ENCODE results near the gene EXOC3L2. TPM values are rescaled to one million over a fixed set of nuclear protein-coding genes. Genes with fewer than 3 reads are reported as not detected.

The EXOC3L2 gene
- total RNA-seq, 1 experiment from 2014 or later, result 0.61 TPM

DNA sequence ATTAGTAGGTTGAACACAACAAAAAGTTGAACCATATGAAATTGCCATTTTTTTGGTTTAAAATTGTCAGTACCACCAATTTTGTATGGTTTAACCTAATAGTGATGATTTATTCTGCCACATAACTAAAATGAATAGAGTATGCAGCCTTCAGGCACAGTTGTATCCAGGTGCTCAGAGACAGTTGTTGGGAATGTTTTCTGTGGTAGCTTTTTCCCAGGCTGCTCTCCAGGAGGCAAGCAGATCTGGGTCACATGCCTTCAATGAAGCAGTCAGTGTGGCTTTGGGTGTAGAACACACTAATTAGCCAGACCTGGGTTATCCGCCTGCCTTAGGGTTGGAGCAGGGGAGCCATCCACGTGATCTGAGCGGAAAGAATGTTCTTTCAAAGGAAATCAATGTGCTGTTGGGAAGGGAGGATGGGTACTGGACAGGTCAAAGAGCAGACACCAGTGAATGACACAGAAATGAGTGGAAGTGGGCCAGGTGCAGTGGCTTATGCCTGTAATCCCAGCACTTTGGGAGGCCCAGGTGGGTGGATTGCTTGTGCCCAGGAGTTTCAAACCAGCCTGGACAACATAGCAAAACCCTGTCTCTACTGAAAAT is 34.5 kb upstream of the EXOC3L2 start:
- H3K4me3 Mint-ChIP-seq, result no peak overlapping the region
- no peak overlapping the region for H3K56ac ChIP-seq (ENCODE audit: insufficient read length, low read depth, low read length)
- no peak overlapping the region for H2AFZ ChIP-seq (ENCODE audit: low read length)
- no peaks in the 10 kb centered on the region for H4K20me1 ChIP-seq (ENCODE audit: control insufficient read depth, insufficient read depth, insufficient read length)
- no peak overlapping the region for H3K9ac ChIP-seq (ENCODE audit: extremely low read depth, insufficient read length, low read length)
- no peak overlapping the region for H2BK20ac ChIP-seq (ENCODE audit: low read depth, low read length, poor library complexity, severe bottlenecking)
- no peaks in the 10 kb centered on the region for H3K27me3 ChIP-seq (ENCODE audit: insufficient read depth, low read length)
- H2BK5ac ChIP-seq (ENCODE audit: insufficient read length, low read length), result no peak overlapping the region
- H3K79me2 ChIP-seq (ENCODE audit: insufficient read depth, low read length), result no peaks in the 10 kb centered on the region
- H2BK12ac ChIP-seq (ENCODE audit: insufficient read length, low read depth, low read length), result no peak overlapping the region
- H3K23me2 ChIP-seq (ENCODE audit: insufficient read length, low read depth, low read length, poor library complexity, severe bottlenecking), result no peaks in the 10 kb centered on the region
- no peak overlapping the region for H3K18ac ChIP-seq (ENCODE audit: insufficient read length, low read depth, low read length)
- no peaks in the 10 kb centered on the region for H3K4me1 ChIP-seq (ENCODE audit: insufficient read depth, low read length)
- no peak overlapping the region for H4K5ac ChIP-seq (ENCODE audit: insufficient read length, low read depth, low read length)
- DNase-seq, result no peak
- H2BK120ac ChIP-seq (ENCODE audit: low read depth, low read length, poor library complexity, severe bottlenecking), result no peak overlapping the region
- no CpG with 5 or more reads among the region's 3 CpGs for WGBS (ENCODE audit: extremely low coverage, insufficient read length, low lambda C conversion rate)
- peaks cover 0 to 5% of the 10 kb centered on the region in 2 experiments; a peak in 2 of 4 replicates for H3K4me1 Mint-ChIP-seq
- no peak overlapping the region for H2BK15ac ChIP-seq (ENCODE audit: low read depth, low read length)
- H3K27ac ChIP-seq (ENCODE audit: insufficient read length, low read depth, low read length), result no peak overlapping the region
- H4K91ac ChIP-seq (ENCODE audit: insufficient read length, low read depth, low read length), result no peak overlapping the region
- no peaks in the 10 kb centered on the region for H3K27me3 Mint-ChIP-seq (ENCODE audit: low read depth)
- no peak overlapping the region for H4K8ac ChIP-seq (replicated peaks; ENCODE audit: insufficient read length, low read depth, low read length)
- no peak overlapping the region for H3K14ac ChIP-seq (ENCODE audit: insufficient read depth, low read length)
- no peak overlapping the region for H3K4ac ChIP-seq (ENCODE audit: low read depth, low read length)
- no peak overlapping the region for H3K23ac ChIP-seq (ENCODE audit: insufficient read length, low read depth, low read length)
- H3K9me3 ChIP-seq (ENCODE audit: control insufficient read depth, low read depth, low read length), result no peaks in the 10 kb centered on the region
- TF ChIP-seq CTCF (conservative IDR thresholded peaks at IDR 0.05), result no peak
- no peak overlapping the region for H2AK5ac ChIP-seq (ENCODE audit: insufficient read length, low read length)
- no peaks in the 10 kb centered on the region for H3K9me3 Mint-ChIP-seq
- no peak overlapping the region for H3T11ph ChIP-seq (ENCODE audit: low read length)
- no peak overlapping the region for H3K4me2 ChIP-seq (ENCODE audit: insufficient read depth, insufficient read length, low read length)
- H3K27ac Mint-ChIP-seq, result no peak overlapping the region
- H3K79me1 ChIP-seq (ENCODE audit: insufficient read depth, low read depth, low read length, poor library complexity, severe bottlenecking), result no peaks in the 10 kb centered on the region
- H3K36me3 Mint-ChIP-seq (ENCODE audit: insufficient read depth in 1 of 3, low read depth in 3 of 3), result peaks cover 20 to 54% (median 54%) of the 10 kb centered on the region in 3 experiments

Data from H9 (cell line).